Posterior vena cava (tissue), 2 donors: ENCODE results near the gene NBPF26. TPM values are rescaled to one million over a fixed set of nuclear protein-coding genes. Genes with fewer than 3 reads are reported as not detected.
A peak's percentile ranks its signal among the peaks of the same experiment; 100 is the strongest.
"Not testable (repeated sequence)": the region's sequence is repeated elsewhere in the genome, so short reads cannot be mapped to it uniquely, and the experiment has no call there.

ENCODE experiments used
- DNase-seq: peaks from one replicate; pipeline ENCODE4 v3.0.0-alpha.2; 2020; ENCODE audit warnings: low spot score
- intact Hi-C, 2 donors: fragments of 100-400 bp; cut with DNase I; formaldehyde crosslinking; loops; one replicate each; pipeline versions ENCODE4 v1.14.1 to v1.14.2; 2022 to 2023
- long read RNA-seq, 2 donors: library from polyadenylated mRNA; unstranded; transcript quantifications; one replicate each; pipeline ENCODE4 v2.0.0, GENCODE V29; 2020 to 2021
- total RNA-seq, 2 donors: library from RNA; stranded (reverse); fragmentation: NEBNext Ultra II Directional; extraction: Animal tissue kit (Norgen Biotek cat#: 25700); gene quantifications; one replicate each; pipeline ENCODE4 v1.2.1, GENCODE V29; 2021
- donor health status: DM: yes; HTN: yes; CAD: no.
- donor health status: DM: yes; HTN: yes; CAD: no.

Gene NBPF26
- 10 to 100 TPM; 29.2 to 30.2 TPM for total RNA-seq
- long read RNA-seq, donor 1, partial matches to known transcripts, result 5 of 8 reads
- long read RNA-seq, donor 1, other reads (novel, unspliced or antisense), result 3 of 8 reads
- long read RNA-seq, donor 2, partial matches to known transcripts, result 5 of 9 reads
- long read RNA-seq, donor 2, other reads (novel, unspliced or antisense), result 4 of 9 reads

DNA sequence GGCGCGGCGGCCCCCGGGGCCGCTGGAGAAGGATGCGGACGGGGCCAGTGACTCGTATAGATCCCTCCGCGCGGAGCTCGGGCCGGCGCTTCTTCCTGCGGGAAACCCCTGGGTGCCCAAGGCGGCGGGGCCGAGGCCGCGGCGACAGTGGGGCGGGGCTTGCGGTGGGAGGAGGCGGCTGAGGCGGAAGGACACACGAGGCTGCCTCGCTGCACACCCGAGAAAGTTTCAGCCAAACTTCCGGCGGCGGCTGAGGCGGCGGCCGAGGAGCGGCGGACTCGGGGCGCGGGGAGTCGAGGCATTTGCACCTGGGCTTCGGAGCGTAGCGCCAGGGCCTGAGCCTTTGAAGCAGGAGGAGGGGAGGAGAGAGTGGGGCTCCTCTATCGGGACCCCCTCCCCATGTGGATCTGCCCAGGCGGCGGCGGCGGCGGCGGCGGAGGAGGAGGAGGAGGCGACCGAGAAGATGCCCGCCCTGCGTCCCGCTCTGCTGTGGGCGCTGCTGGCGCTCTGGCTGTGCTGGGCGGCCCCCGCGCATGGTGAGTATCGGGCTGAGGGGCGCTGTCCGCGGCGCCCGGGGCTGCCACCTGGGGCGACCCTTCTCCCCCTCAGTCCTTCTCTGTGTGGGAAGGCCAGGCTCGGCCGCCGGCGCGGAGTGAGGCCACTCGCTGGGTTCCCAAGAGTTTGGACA is at the start of gene NBPF26:
Gene NBPF26, plus strand, starts transcription at position 231 of the 688 bp plus-strand sequence.
- peak; percentile 96 for DNase-seq
- intact Hi-C loops, result not testable (repeated sequence)

- DNase-seq, intact Hi-C loops: not testable (repeated sequence)
Measured at GRCh38 chr1:120680106-120680819, 43.5 kb upstream of the NBPF26 start.

DNA sequence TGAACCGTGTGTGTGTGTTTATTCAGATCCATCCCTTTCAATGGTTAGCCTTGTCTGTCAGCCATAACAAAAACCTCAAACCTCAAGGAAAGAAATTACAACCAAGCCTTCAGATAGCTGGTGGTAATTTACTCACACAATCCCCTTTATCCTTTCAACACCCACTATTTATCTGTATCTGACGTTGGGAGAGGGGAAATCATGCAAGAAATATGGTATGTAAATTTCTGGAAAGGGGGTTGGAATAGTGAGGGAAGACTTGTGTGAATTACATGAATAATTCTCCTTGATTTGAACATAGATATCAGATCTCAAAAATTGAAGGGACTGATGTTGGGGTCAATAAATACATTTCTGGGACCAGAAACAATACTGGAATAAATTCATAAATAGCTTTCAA is 42.8 kb upstream of the NBPF26 start:
- intact Hi-C loops, DNase-seq: not testable (repeated sequence)

DNA sequence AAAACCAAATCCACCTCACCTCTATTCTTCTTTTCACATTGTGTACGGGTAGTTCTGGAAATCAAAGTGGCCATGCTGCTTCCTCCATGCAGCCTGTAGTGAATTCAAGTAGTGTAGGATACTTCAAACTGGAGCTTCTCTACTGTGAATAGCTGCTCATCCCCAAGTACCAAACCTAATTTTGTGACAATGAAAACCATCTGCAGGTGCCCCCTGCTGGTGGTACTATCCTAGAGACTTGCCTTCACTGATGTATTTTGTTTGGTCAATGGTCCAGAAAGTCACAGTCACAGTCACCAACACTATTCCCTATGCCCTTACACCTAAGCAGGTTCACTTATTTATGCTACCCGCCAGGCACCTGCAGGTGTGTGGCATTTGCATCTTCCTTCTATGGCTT is 39.3 kb upstream of the NBPF26 start:
- intact Hi-C loops, DNase-seq: not testable (repeated sequence)

- intact Hi-C loops, DNase-seq: not testable (repeated sequence)
Measured at GRCh38 chr1:120685622-120686021, 38.1 kb upstream of the NBPF26 start.

DNA sequence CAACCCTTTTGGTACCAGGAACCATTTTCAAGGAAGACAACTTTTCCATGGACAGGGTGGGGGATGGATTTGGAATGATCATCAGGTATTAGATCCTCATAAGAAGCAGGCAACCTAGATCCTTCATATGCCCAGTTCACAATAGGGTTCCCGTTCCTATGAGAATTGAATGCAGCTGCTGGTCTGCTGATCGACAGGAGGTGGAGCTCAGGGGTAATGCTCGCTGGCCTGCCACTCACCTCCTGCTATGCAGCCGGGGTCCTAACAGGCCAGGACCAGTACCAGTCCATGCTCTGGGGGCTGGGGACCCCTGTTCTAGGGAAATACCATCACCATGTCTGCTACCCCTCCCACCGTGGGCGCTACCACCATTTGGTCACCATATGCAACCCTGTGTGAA is 36.5 kb upstream of the NBPF26 start:
- intact Hi-C loops, DNase-seq: not testable (repeated sequence)

GRCh38 chr1:120700807-120701562 is 22.8 kb upstream of the NBPF26 start:
- intact Hi-C loops, result not testable (repeated sequence)
- DNase-seq, result peak; percentile 22

DNA sequence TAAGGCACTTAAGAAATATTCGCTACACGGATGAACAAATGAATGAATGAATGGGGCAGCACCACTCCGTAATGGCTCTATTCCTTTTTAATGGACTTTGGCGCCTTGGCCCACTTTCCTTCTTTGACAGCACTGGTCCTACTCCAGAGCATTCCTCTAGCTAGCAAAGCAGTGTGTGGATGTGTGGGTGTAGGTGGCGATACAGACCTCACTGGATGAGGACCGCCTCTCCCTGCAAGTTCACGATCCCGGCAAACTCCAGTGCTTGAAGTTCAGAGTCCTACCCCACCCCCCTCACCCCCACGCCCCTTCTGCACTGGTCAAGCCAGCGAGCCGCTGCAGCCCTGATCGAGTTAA is 409 bp upstream of the NBPF26 start:
- DNase-seq, intact Hi-C loops: not testable (repeated sequence)

DNA sequence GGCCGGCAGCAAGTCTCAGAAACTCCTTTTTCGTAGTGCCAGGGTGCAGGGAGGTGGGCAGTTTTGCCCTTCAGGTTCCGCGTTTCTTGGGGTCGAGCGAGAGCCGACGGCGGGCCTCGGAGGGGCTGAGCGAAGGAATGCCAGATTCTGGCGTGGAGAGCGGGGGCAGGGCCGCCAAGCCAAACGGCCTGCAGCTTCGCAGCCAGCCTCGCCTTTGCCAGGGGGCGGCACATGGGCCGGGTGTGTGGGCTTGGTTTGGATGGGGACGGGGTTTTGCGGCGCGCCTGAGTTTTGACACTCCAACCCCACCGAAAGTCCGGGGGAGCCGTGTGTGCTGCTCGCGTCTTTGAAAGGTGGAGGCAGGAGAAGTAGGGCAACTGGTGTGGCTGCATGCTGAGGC is 762 bp downstream of the NBPF26 start:
- intact Hi-C loops, result not testable (repeated sequence)
- peak; percentile 68 for DNase-seq

DNA sequence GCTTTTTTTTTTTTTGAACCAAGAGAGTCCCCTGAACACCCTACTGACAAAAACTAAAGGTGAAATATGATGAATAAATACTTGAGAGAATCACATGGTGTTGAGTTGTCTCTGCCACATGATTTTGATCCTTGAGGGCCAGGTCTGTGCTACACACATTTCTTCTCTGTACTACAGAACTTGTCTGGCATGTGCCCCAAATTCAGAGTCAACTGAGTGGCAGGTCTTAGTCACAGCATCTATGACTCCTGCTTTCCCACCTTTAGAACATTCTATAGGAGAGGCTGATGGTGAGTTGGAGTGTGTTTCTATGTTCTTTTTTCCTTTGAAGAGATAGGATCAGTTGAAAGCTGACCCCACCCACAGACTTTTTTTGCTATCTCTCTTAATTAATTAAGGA is 5.1 kb downstream of the NBPF26 start:
- DNase-seq, intact Hi-C loops: not testable (repeated sequence)

DNA sequence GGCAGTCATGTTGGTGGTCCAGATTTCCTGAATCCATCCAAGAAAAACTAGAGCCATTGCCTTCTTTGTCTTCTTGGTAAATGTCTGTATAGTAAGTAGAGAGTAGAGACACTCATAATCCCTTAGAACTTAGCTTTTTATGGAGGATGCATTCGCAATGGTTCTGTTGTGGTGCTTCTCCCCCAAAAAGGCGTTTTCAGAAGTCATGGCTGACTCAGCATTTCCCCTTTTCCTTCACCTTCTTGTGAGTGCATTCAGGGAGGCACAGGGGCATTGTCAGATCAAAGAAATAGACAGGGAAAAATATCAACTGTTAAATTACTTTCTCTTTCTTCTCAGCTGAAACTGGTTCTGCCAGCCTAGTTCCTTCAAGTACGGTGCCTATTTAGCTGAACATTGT is 45.3 kb downstream of the NBPF26 start:
- DNase-seq, intact Hi-C loops: not testable (repeated sequence)

- DNase-seq, intact Hi-C loops: not testable (repeated sequence)
Measured at GRCh38 chr1:120805452-120805851, 81.7 kb downstream of the NBPF26 start.

GRCh38 chr1:120811822-120812221 is 88.1 kb downstream of the NBPF26 start:
- intact Hi-C loops, result not testable (repeated sequence)
- DNase-seq, result peak; percentile 81

- intact Hi-C loops, DNase-seq: not testable (repeated sequence)
Measured at GRCh38 chr1:120825051-120825450, 101.3 kb downstream of the NBPF26 start.

GRCh38 chr1:120826623-120827022 is 102.9 kb downstream of the NBPF26 start:
- intact Hi-C loops, DNase-seq: not testable (repeated sequence)

DNA sequence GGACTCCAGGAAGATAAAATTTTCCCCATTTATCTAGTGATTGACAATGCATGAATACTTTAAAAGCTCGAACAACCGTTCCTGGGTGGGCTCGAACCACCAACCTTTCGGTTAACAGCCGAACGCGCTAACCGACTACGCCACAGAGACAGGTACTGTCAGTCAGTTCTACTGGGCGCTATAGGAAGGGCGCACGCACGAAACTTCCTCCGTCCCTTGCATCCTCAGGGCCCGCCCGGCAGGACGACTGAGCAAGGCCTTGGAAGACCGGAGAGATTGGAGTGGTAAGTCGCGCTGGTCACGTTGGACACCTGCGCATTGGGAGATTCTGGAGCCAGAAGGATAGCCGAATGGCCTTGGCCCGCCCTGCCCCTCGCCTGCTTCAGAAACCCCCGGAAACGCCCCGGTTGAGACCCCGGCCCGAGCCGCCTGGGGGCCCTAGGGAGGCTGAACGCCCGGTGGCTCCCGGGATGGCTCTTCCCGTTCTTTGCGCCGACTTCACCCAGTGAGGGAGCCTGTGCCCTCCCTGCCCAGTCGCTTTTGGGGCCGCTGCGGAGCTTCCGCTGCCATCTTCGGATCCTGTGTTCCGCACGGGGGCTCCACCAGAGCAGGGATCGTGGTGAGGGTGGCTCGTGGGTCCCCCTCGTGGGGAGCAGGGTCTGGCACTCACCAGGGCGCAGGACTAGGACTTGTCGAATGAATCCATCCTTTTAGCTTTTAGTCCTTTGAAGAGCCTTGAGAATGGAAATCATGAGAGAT is 120.6 kb downstream of the NBPF26 start:
- intact Hi-C loops, result not testable (repeated sequence)
- DNase-seq, result peak; percentile 92

- DNase-seq, intact Hi-C loops: not testable (repeated sequence)
Measured at GRCh38 chr1:120844945-120845330, 121.2 kb downstream of the NBPF26 start.

GRCh38 chr1:120849400-120850286 is 125.9 kb downstream of the NBPF26 start:
- intact Hi-C loops, DNase-seq: not testable (repeated sequence)
